Suprapubic skin (tissue), 4 donors: ENCODE measurements around the gene ACOD1. TPM values are rescaled to one million over a fixed set of nuclear protein-coding genes. Genes with fewer than 3 reads are reported as not detected.
A peak's percentile ranks its signal among the peaks of the same experiment; 100 is the strongest.

Experiments
- DNase-seq, 2 donors: peaks; one replicate each; pipeline ENCODE4 v3.0.0-alpha.2; 2019; ENCODE audit warnings: low spot score in 2 of 2
- H3K27ac ChIP-seq: fragments of 200-600 bp; sonication (generic); one replicate; pipeline ENCODE4 v1.5.1; 2019
- H3K27me3 ChIP-seq: fragments of 200-600 bp; sonication (generic); one replicate; pipeline ENCODE4 v1.5.1; 2019
- H3K36me3 ChIP-seq: fragments of 200-600 bp; sonication (generic); one replicate; pipeline ENCODE4 v1.5.1; 2019
- H3K4me1 ChIP-seq: fragments of 200-600 bp; sonication (generic); one replicate; pipeline ENCODE4 v1.5.1; 2019
- H3K4me3 ChIP-seq: fragments of 200-600 bp; sonication (generic); one replicate; pipeline ENCODE4 v1.5.1; 2019; ENCODE audit warnings: mild to moderate bottlenecking
- H3K9me3 ChIP-seq: fragments of 200-600 bp; sonication (generic); one replicate; pipeline ENCODE4 v1.5.1; 2019
- CTCF ChIP-seq, 2 donors: fragments of 200-600 bp in 1 of 2; fragments of 450-650 bp in 1 of 2; sonication (generic) in 1 of 2; IDR thresholded peaks; one replicate each; pipeline ENCODE4 v1.5.1; 2016 to 2019; ENCODE audit warnings: antibody characterized with exemption in 2 of 2, mild to moderate bottlenecking in 1 of 2, moderate library complexity in 1 of 2
- EP300 ChIP-seq: sonication (generic); formaldehyde crosslinking; IDR thresholded peaks from one replicate; pipeline ENCODE4 v1.6.1; 2017; ENCODE audit warnings: antibody characterized with exemption
- POLR2A ChIP-seq, 2 donors: fragments of 450-650 bp; IDR thresholded peaks; one replicate each; pipeline ENCODE4 v1.6.1; 2017; ENCODE audit warnings: antibody characterized with exemption in 2 of 2, mild to moderate bottlenecking in 2 of 2, moderate library complexity in 2 of 2
- POLR2AphosphoS5 ChIP-seq, 3 donors: sonication (generic); formaldehyde crosslinking; IDR thresholded peaks; one replicate each; pipeline ENCODE4 v1.6.1; 2017; ENCODE audit warnings: antibody characterized with exemption in 3 of 3
- WGBS: methylation state at CpG from one replicate; pipeline ENCODE4 v1.1.5; 2018; 5-methylcytosine and 5-hydroxymethylcytosine counted together
- total RNA-seq, 4 donors: library from RNA; depleted of rRNA; stranded (reverse); fragments of >200 nt; gene quantifications; one replicate each; pipeline ENCODE4 v1.1.0, GENCODE V29; 2016

Gene ACOD1
- total RNA-seq, 4 donors from 2014 or later = not detected

- Histone ChIP-seq H3K4me1 (peaks cover 3% of the 10 kb centered on the region), H3K27me3 (peaks cover 2% of the 10 kb centered on the region), H3K36me3 (no peaks in the 10 kb centered on the region), H3K9me3 (no peaks in the 10 kb centered on the region), H3K27ac (no peak overlapping the region), H3K4me3 (no peak overlapping the region)
- DNase-seq = no peak
- TF ChIP-seq POLR2AphosphoS5 (IDR thresholded peaks at IDR 0.05) = no peak
- 70% methylated on average over 19 of the region's 19 CpGs for WGBS
Measured at GRCh38 chr13:76971851-76972829, 23.8 kb downstream of the ACOD1 start.

DNA sequence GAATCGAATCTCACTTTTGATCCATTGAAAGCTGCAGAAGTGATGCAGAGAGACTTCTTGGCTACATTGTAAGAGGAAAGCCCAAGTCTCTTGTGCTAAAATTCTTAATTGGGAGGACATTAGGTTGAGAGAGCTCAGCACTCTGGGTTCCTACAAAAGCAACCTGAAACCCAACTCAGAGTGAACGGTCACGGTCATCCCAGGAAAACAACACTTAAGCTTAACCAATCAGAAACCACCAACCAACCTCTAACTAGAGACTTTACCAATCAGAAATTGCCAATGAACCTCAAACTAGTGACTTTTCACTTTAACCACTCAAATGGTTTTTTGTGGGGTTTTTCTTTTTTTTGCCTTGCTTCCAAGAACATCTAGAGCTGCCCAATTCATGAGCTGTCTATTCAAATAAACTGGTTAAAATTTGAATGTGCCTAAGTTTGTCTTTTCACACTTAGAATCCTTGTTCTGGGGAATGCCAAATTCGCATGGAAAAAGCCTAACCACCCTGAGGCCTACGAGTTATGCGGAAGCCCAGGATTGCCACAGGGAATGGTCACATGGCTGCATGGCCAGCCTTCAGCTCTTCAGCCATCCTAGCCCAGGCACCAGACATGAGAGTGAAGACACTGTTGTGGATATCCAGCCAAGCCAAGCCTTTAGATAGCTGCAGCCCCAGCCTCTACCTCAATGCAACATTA lies 25.8 kb downstream of the ACOD1 start:
- no peaks in the 10 kb centered on the region for H3K9me3 ChIP-seq
- no peaks in the 10 kb centered on the region for H3K4me1 ChIP-seq
- H3K36me3 ChIP-seq = no peaks in the 10 kb centered on the region
- no peak overlapping the region for H3K4me3 ChIP-seq
- 92% methylated on average over 6 of the region's 6 CpGs for WGBS
- no peak overlapping the region for H3K27ac ChIP-seq
- peaks cover 2% of the 10 kb centered on the region for H3K27me3 ChIP-seq
- no peak for DNase-seq
- TF ChIP-seq CTCF (IDR thresholded peaks at IDR 0.05) (no peak), EP300 (no peak), POLR2AphosphoS5 (IDR thresholded peaks at IDR 0.05) (no peak), POLR2A (IDR thresholded peaks at IDR 0.05) (no peak)

DNA sequence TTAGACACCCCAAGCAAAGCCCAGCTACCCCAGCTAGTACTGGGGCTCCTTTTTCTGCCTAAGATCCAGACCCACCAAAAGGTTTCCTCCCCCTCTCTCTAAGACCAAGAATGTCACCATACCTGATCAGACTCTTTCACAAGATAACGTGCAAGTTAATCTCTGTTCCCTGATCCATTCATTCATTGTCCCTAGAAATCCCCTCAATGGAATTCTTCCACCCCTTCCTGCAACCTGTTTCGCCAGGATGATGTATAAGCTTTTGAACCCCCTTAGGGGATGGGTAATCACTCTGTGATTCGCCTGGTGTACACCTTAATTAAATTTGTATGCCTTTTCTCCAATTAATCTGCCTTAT lies 26.3 kb downstream of the ACOD1 start:
- Histone ChIP-seq H3K27ac (no peak overlapping the region), H3K4me3 (no peak overlapping the region), H3K4me1 (peaks cover under 1% of the 10 kb centered on the region), H3K36me3 (no peaks in the 10 kb centered on the region), H3K9me3 (no peaks in the 10 kb centered on the region), H3K27me3 (peaks cover 2% of the 10 kb centered on the region)
- no peak for DNase-seq
- TF ChIP-seq CTCF (IDR thresholded peaks at IDR 0.05) (no peak), EP300 (no peak), POLR2AphosphoS5 (IDR thresholded peaks at IDR 0.05) (no peak), POLR2A (IDR thresholded peaks at IDR 0.05) (no peak)
- WGBS = 81% methylated on average over 3 of the region's 3 CpGs

DNA sequence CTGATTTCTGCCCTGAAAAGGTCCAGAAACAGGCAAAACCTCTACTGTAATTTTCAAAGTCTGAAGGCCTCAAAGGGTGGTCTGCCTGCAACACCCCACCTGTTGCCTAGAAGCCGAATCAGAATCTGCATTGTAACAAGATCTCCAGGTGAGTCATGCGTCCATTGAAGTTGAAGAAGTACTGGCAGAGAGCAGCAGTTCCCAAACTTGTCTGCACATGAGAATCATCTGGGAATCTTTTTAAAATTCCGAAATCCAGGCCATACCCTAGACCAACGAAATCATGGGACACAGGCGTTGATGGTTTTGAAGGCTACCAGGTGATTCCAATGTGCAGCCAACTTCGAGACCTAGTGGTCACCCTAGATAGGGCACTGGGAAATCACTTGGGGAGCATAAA lies 27.6 kb downstream of the ACOD1 start:
- H3K4me1 ChIP-seq = peaks cover 11% of the 10 kb centered on the region
- no peak overlapping the region for H3K4me3 ChIP-seq
- no peaks in the 10 kb centered on the region for H3K36me3 ChIP-seq
- TF ChIP-seq EP300 (no peak), CTCF (IDR thresholded peaks at IDR 0.05) (no peak), POLR2AphosphoS5 (IDR thresholded peaks at IDR 0.05) (no peak)
- H3K27me3 ChIP-seq = peaks cover 8% of the 10 kb centered on the region
- 70% methylated on average over 6 of the region's 6 CpGs for WGBS
- no peaks in the 10 kb centered on the region for H3K9me3 ChIP-seq
- H3K27ac ChIP-seq = peak overlapping the region; percentile 8
- no peak for DNase-seq

DNA sequence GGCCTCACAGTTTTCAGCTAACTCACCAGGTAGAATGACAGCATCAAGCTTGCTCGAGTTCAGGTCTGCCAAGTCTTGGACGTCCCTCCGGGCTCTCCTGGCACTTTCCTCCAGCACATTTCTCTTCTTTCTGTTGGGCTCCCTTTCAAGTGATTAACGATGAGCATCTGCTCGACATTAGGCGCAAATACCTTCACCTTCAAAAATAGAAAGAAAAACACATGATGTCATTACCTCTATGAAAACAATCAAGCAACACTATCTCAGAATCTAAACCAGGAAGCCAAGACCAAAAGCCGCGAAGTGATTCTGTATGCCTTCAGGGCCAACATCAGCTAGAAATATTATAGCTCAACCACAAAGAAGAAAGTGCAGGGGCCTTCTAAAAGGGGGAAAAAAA lies 28.2 kb downstream of the ACOD1 start:
- no peaks in the 10 kb centered on the region for H3K9me3 ChIP-seq
- DNase-seq = no peak
- no peaks in the 10 kb centered on the region for H3K36me3 ChIP-seq
- 45% methylated on average over 8 of the region's 8 CpGs for WGBS
- no peak overlapping the region for H3K4me3 ChIP-seq
- H3K27me3 ChIP-seq = peaks cover 15% of the 10 kb centered on the region
- peak overlapping the region; percentile 8 for H3K27ac ChIP-seq
- H3K4me1 ChIP-seq = peaks cover 11% of the 10 kb centered on the region
- TF ChIP-seq CTCF (IDR thresholded peaks at IDR 0.05) (no peak), POLR2AphosphoS5 (IDR thresholded peaks at IDR 0.05) (no peak), EP300 (no peak), POLR2A (IDR thresholded peaks at IDR 0.05) (no peak)
